Aorta (tissue), 5 donors: ENCODE data around the gene RFC5. TPM values are rescaled to one million over a fixed set of nuclear protein-coding genes. Genes with fewer than 3 reads are reported as not detected.

Experiments
- ATAC-seq: fragments of 200-7000 bp; cut with Tn5 transposase; one replicate; pipeline ENCODE4 v1.9.1; 2022; ENCODE audit warnings: moderate library complexity; ENCODE audit not compliant: low FRiP score
- DNase-seq, 2 donors: peaks; one replicate each; pipeline ENCODE4 v3.0.0-alpha.2; 2020
- H3K27ac ChIP-seq, 2 donors: one replicate each; pipeline ENCODE4 v1.5.1; 2013; ENCODE audit warnings: low read length in 2 of 2, mild to moderate bottlenecking in 2 of 2, moderate library complexity in 2 of 2, control low read depth in 1 of 2, inconsistent platforms in 1 of 2, low read depth in 1 of 2
- H3K27me3 ChIP-seq, 2 donors: one replicate each; pipeline ENCODE4 v1.6.1; 2013; ENCODE audit warnings: control low read depth in 1 of 2, low read length in 1 of 2, mild to moderate bottlenecking in 1 of 2, moderate library complexity in 1 of 2; ENCODE audit not compliant: insufficient read depth in 2 of 2, control insufficient read depth in 1 of 2
- H3K36me3 ChIP-seq, 2 donors: one replicate each; pipeline ENCODE4 v1.6.1; 2013; ENCODE audit warnings: control low read depth in 1 of 2, low read length in 1 of 2, mild to moderate bottlenecking in 1 of 2; ENCODE audit not compliant: insufficient read depth in 2 of 2, control insufficient read depth in 1 of 2
- H3K4me1 ChIP-seq, 2 donors: one replicate each; pipeline ENCODE4 v1.6.1; 2013; ENCODE audit warnings: low read length in 2 of 2, control low read depth in 1 of 2, mild to moderate bottlenecking in 1 of 2, moderate library complexity in 1 of 2; ENCODE audit not compliant: insufficient read depth in 2 of 2, control insufficient read depth in 1 of 2
- H3K4me3 ChIP-seq, 2 donors: one replicate each; pipeline ENCODE4 v1.5.1; 2013; ENCODE audit warnings: low read length in 2 of 2, control low read depth in 1 of 2, mild to moderate bottlenecking in 1 of 2
- H3K9me3 ChIP-seq: one replicate; pipeline ENCODE4 v1.6.1; 2013; ENCODE audit warnings: mild to moderate bottlenecking, low read length; ENCODE audit not compliant: control insufficient read depth
- WGBS, 2 donors: extraction: QIAGEN DNeasy Blood & Tissue Kit; methylation state at CpG; one replicate each; pipeline ENCODE4 v1.1.7; 2013; 5-methylcytosine and 5-hydroxymethylcytosine counted together
- intact Hi-C, 2 donors: fragments of 100-400 bp; cut with DNase I; formaldehyde crosslinking; loops; one replicate each; pipeline versions ENCODE4 v1.14.2 to v1.15.0; 2022
- polyA plus RNA-seq, 2 donors: library from polyadenylated mRNA; stranded (reverse); fragments of 200-250 nt; gene quantifications; one replicate each; pipeline ENCODE4 v1.2.3, GENCODE V29; 2013
- total RNA-seq, 2 donors: library from RNA; stranded (reverse); fragmentation: NEBNext Ultra II Directional; extraction: Animal tissue kit (Norgen Biotek cat#: 25700); gene quantifications; one replicate each; pipeline ENCODE4 v1.2.1, GENCODE V29; 2021
- donor health status: healthy with polysubstance abuse.
- donor health status: Bipolar disorder and iron deficiency.
- donor health status: DM: no; HTN: no; CAD: no.
- donor health status: DM: no; HTN: no; CAD: no.
- donor health status: DM: yes; HTN: yes; CAD: no.

The RFC5 gene
- total and polyA plus RNA-seq, 4 donors = 5.7 to 12.0 (median 7.1) TPM

- Histone ChIP-seq H3K27ac (no peak overlapping the region), H3K36me3 (peaks cover 4 to 28% of the 10 kb centered on the region in 2 donors), H3K9me3 (no peaks in the 10 kb centered on the region), H3K4me3 (no peak overlapping the region), H3K27me3 (no peaks in the 10 kb centered on the region), H3K4me1 (no peaks in the 10 kb centered on the region)
- DNase-seq (no peak), ATAC-seq (no peak)
- intact Hi-C loops = loop anchor here in 1 of 2 donors (10.0 kb wide), 1 partner anchor 162 kb away; no protein-coding TSS in a partner anchor
- 89 to 92% methylated on average over 11 of the region's 11 CpGs for WGBS, 2 donors
Observed at GRCh38 chr12:118036672-118037411, 20.3 kb downstream of the RFC5 start.

- no peaks in the 10 kb centered on the region for H3K27me3 ChIP-seq
- H3K9me3 ChIP-seq = no peaks in the 10 kb centered on the region
- WGBS, 2 donors = 72 to 76% methylated on average over 6 of the region's 6 CpGs
- no peak overlapping the region for H3K27ac ChIP-seq
- intact Hi-C loops = loop anchor here in 1 of 2 donors (10.0 kb wide), 1 partner anchor 163 kb away; no protein-coding TSS in a partner anchor
- H3K36me3 ChIP-seq = peaks cover 7 to 27% of the 10 kb centered on the region in 2 donors
- H3K4me1 ChIP-seq = no peaks in the 10 kb centered on the region
- DNase-seq (no peak), ATAC-seq (no peak)
- no peak overlapping the region for H3K4me3 ChIP-seq
Observed at GRCh38 chr12:118038137-118038536, 21.6 kb downstream of the RFC5 start.

- intact Hi-C loops = no loop called here
- WGBS, 2 donors = 93 to 97% methylated on average over 4 of the region's 4 CpGs
- peaks cover 7 to 12% of the 10 kb centered on the region in 2 donors for H3K36me3 ChIP-seq
- H3K4me1 ChIP-seq = no peaks in the 10 kb centered on the region
- no peaks in the 10 kb centered on the region for H3K9me3 ChIP-seq
- no peaks in the 10 kb centered on the region for H3K27me3 ChIP-seq
- H3K27ac ChIP-seq = no peak overlapping the region
- DNase-seq (no peak), ATAC-seq (no peak)
- no peak overlapping the region for H3K4me3 ChIP-seq
Observed at GRCh38 chr12:118042091-118042490, 25.6 kb downstream of the RFC5 start.

DNA sequence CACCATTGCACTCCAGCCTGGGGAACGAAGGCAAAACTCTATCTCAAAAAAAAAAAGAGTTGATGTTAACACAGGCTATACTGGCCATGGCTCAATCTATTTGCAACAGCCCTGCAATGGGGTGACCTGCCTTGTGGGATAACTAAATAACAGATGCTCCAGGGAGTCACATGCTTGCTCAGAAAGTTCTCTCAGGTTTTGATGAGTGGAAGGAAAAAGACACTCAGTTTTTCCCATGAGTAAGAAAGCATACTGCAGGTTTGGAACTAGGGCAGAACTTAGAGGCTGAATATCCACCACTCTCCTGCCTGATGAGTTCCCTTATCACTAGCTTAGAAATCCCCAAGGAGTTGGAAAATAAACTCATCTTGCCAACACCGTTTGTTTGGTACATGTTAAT, 27.6 kb downstream of the RFC5 start:
- H3K9me3 ChIP-seq = no peaks in the 10 kb centered on the region
- no peak overlapping the region for H3K27ac ChIP-seq
- intact Hi-C loops = no loop called here
- no peaks in the 10 kb centered on the region for H3K27me3 ChIP-seq
- DNase-seq = no peak
- no peak for ATAC-seq
- 75% methylated on average over 2 of the region's 2 CpGs for WGBS, 2 donors
- no peaks in the 10 kb centered on the region for H3K4me1 ChIP-seq
- peaks cover 7 to 9% of the 10 kb centered on the region in 2 donors for H3K36me3 ChIP-seq
- H3K4me3 ChIP-seq = no peak overlapping the region

DNA sequence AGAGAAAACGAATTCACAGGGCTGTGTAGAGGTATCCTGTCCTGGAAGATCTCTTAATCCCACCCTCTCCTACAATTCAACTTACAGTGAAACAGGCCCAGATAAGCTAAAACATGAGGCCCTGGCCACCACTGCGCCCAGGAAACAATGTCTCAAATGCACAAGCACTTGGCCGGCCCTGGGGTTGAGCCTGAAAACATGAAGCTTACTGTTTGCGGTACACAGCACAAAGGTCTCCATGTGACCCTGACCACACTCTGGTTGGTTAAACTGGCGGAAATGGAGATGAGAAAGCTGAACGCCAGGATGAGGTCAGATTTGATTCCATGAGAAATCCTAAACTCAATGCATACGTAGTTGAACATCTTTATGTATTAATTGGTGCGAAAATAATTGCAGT, 28.1 kb downstream of the RFC5 start:
- intact Hi-C loops = no loop called here
- Histone ChIP-seq H3K27me3 (no peaks in the 10 kb centered on the region), H3K4me1 (no peaks in the 10 kb centered on the region), H3K9me3 (no peaks in the 10 kb centered on the region), H3K36me3 (peaks cover 6 to 7% of the 10 kb centered on the region in 2 donors), H3K27ac (no peak overlapping the region), H3K4me3 (no peak overlapping the region)
- no peak for DNase-seq
- no peak for ATAC-seq
- WGBS, 2 donors = 94 to 95% methylated on average over 8 of the region's 8 CpGs

- WGBS, 2 donors = 94 to 96% methylated on average over 4 of the region's 4 CpGs
Observed at GRCh38 chr12:118046430-118046829, 29.9 kb downstream of the RFC5 start.

GRCh38 chr12:118050972-118051910, 34.7 kb downstream of the RFC5 start:
- H3K36me3 ChIP-seq = no peaks in the 10 kb centered on the region
- H3K4me3 ChIP-seq = no peak overlapping the region
- no peaks in the 10 kb centered on the region for H3K9me3 ChIP-seq
- 86 to 88% methylated on average over 12 of the region's 12 CpGs for WGBS, 2 donors
- H3K27me3 ChIP-seq = no peaks in the 10 kb centered on the region
- ATAC-seq = no peak
- peaks cover 0 to 2% of the 10 kb centered on the region in 2 donors for H3K4me1 ChIP-seq
- DNase-seq = no peak
- intact Hi-C loops = loop anchor here in 1 of 2 donors (5.0 to 10.0 kb wide), 2 partner anchors 34 to 324 kb away; partner anchors contain the start of genes RFC5, SUDS3 and TAOK3
- H3K27ac ChIP-seq = no peak overlapping the region

More at GRCh38 chr12:118046430-118046829, 29.9 kb downstream of the RFC5 start:
- intact Hi-C loops = no loop called here
- Histone ChIP-seq H3K4me3 (no peak overlapping the region), H3K36me3 (peaks cover 3 to 4% of the 10 kb centered on the region in 2 donors), H3K27ac (no peak overlapping the region), H3K4me1 (no peaks in the 10 kb centered on the region), H3K27me3 (no peaks in the 10 kb centered on the region), H3K9me3 (no peaks in the 10 kb centered on the region)
- DNase-seq (no peak), ATAC-seq (no peak)

- H3K9me3 ChIP-seq = no peaks in the 10 kb centered on the region
- peak; percentile 86 for DNase-seq
- H3K4me1 ChIP-seq = peaks cover 0 to 2% of the 10 kb centered on the region in 2 donors
- no peaks in the 10 kb centered on the region for H3K36me3 ChIP-seq
- no peak overlapping the region for H3K4me3 ChIP-seq
- peak overlapping the region; percentile 78 to 83 for H3K27ac ChIP-seq
- intact Hi-C loops = loop anchor here in 1 of 2 donors (5.0 to 10.0 kb wide), 2 partner anchors 35 to 322 kb away; partner anchors contain the start of genes RFC5, SUDS3 and TAOK3
- peak; percentile 93 for ATAC-seq
- WGBS, 2 donors = 18 to 19% methylated on average over 14 of the region's 14 CpGs
- H3K27me3 ChIP-seq = no peaks in the 10 kb centered on the region
Observed at GRCh38 chr12:118052324-118053070, 36.0 kb downstream of the RFC5 start.
